ENCODE data around the gene CCDC40. TPM values are rescaled to one million over a fixed set of nuclear protein-coding genes. Genes with fewer than 3 reads are reported as not detected.

Gene CCDC40
- total RNA-seq, 1 donor from 2014 or later, result 7.7 TPM

DNA sequence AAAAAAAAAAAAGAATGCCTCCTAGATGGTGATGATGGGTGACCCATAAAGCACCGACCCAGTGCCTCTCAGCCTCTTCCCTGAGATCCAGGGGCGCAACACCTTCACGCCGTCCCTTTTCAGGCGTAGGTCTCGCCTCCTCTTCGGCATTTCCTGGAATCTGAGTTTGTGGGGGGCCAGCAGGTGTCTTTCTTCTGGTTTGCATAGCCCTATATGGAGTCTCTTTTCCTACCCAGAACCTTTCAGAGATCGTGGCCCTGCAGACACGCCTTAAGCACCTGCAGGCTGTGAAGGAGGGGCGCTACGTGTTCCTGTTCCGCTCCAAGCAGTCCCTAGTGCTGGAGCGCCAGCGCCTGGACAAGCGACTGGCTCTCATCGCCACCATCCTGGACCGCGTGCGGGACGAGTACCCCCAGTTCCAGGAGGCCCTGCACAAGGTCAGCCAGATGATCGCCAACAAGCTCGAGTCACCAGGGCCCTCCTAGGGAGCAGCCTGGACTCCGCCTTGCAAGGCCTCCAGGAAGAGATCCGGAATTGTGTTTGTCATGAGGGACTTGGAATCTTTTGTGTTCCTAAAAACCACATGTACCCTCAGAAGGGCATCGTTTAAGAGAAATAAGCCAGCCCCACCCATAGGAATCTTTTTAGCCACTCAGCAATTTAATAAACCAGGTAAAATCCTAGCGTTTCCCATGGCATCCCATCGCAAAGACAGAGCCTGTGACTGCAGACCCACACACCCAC, 63.0 kb downstream of the CCDC40 start:
- peak overlapping the region; percentile 33 for H3K27ac Mint-ChIP-seq
- H3K36me3 Mint-ChIP-seq, result no peaks in the 10 kb centered on the region
- no peaks in the 10 kb centered on the region for H3K9me3 ChIP-seq (ENCODE audit: low read depth)
- H3K27me3 Mint-ChIP-seq (ENCODE audit: insufficient read depth, low read depth), result peaks cover 20% of the 10 kb centered on the region
- no peaks in the 10 kb centered on the region for H3K79me2 ChIP-seq (ENCODE audit: low read depth)
- peak overlapping the region; percentile 62 for H3K4me3 Mint-ChIP-seq
- H3K36me3 ChIP-seq, result no peaks in the 10 kb centered on the region
- no peaks in the 10 kb centered on the region for H3F3A ChIP-seq (ENCODE audit: low read depth)
- no peaks in the 10 kb centered on the region for H3K9me3 Mint-ChIP-seq
- H2AFZ ChIP-seq (replicated peaks), result no peak overlapping the region
- no peak overlapping the region for H3K4me2 ChIP-seq
- no peak for DNase-seq (ENCODE audit: low spot score)
- peaks cover 36% of the 10 kb centered on the region for H3K4me1 Mint-ChIP-seq
- no peak overlapping the region for H3K9ac ChIP-seq
- H3K27me3 ChIP-seq, result peaks cover 14% of the 10 kb centered on the region
- H3K27ac ChIP-seq, result no peak overlapping the region
- peaks cover 10% of the 10 kb centered on the region for H3K4me1 ChIP-seq
- no peaks in the 10 kb centered on the region for H4K20me1 ChIP-seq (ENCODE audit: low read depth)
- H3K4me3 ChIP-seq, result no peak overlapping the region
- TF ChIP-seq, protein P1, sequence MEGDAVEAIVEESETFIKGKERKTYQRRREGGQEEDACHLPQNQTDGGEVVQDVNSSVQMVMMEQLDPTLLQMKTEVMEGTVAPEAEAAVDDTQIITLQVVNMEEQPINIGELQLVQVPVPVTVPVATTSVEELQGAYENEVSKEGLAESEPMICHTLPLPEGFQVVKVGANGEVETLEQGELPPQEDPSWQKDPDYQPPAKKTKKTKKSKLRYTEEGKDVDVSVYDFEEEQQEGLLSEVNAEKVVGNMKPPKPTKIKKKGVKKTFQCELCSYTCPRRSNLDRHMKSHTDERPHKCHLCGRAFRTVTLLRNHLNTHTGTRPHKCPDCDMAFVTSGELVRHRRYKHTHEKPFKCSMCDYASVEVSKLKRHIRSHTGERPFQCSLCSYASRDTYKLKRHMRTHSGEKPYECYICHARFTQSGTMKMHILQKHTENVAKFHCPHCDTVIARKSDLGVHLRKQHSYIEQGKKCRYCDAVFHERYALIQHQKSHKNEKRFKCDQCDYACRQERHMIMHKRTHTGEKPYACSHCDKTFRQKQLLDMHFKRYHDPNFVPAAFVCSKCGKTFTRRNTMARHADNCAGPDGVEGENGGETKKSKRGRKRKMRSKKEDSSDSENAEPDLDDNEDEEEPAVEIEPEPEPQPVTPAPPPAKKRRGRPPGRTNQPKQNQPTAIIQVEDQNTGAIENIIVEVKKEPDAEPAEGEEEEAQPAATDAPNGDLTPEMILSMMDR (IDR thresholded peaks at IDR 0.05), result no peak
- TF ChIP-seq EZH2phosphoT487 (IDR thresholded peaks at IDR 0.05), result no peak
- no peak for TF ChIP-seq EZH2 (IDR thresholded peaks at IDR 0.05)

DNA sequence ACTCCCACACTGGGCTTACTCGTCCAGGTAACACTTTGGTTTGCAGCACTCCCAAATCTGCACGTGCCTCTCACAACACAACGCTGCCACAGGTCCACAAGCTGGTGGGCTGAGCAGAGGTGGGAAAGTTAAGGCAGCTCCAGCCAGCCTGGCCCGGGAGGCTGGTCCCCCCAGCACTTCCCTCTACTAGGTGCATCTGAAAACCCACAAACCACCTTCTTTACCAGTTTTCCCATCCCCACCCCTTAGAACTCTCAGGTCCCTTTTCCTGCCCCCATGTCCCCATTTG, 63.5 kb downstream of the CCDC40 start:
- H3K4me3 Mint-ChIP-seq, result peak overlapping the region; percentile 95
- H3K4me3 ChIP-seq, result no peak overlapping the region
- H3K27ac Mint-ChIP-seq, result no peak overlapping the region
- H3K36me3 Mint-ChIP-seq, result no peaks in the 10 kb centered on the region
- H3K27ac ChIP-seq, result no peak overlapping the region
- peaks cover 36% of the 10 kb centered on the region for H3K4me1 Mint-ChIP-seq
- H3K27me3 ChIP-seq, result peaks cover 14% of the 10 kb centered on the region
- H4K20me1 ChIP-seq (ENCODE audit: low read depth), result no peaks in the 10 kb centered on the region
- H2AFZ ChIP-seq (replicated peaks), result no peak overlapping the region
- H3K36me3 ChIP-seq, result no peaks in the 10 kb centered on the region
- no peaks in the 10 kb centered on the region for H3K9me3 Mint-ChIP-seq
- H3K9me3 ChIP-seq (ENCODE audit: low read depth), result no peaks in the 10 kb centered on the region
- H3K27me3 Mint-ChIP-seq (ENCODE audit: insufficient read depth, low read depth), result peaks cover 20% of the 10 kb centered on the region
- peaks cover 10% of the 10 kb centered on the region for H3K4me1 ChIP-seq
- TF ChIP-seq EZH2 (IDR thresholded peaks at IDR 0.05) (no peak), EZH2phosphoT487 (IDR thresholded peaks at IDR 0.05) (no peak)
- TF ChIP-seq, protein P1 (IDR thresholded peaks at IDR 0.05), result no peak
- H3K9ac ChIP-seq, result no peak overlapping the region
- no peaks in the 10 kb centered on the region for H3K79me2 ChIP-seq (ENCODE audit: low read depth)
- H3K4me2 ChIP-seq, result no peak overlapping the region
- H3F3A ChIP-seq (ENCODE audit: low read depth), result no peaks in the 10 kb centered on the region
- no peak for DNase-seq (ENCODE audit: low spot score)

DNA sequence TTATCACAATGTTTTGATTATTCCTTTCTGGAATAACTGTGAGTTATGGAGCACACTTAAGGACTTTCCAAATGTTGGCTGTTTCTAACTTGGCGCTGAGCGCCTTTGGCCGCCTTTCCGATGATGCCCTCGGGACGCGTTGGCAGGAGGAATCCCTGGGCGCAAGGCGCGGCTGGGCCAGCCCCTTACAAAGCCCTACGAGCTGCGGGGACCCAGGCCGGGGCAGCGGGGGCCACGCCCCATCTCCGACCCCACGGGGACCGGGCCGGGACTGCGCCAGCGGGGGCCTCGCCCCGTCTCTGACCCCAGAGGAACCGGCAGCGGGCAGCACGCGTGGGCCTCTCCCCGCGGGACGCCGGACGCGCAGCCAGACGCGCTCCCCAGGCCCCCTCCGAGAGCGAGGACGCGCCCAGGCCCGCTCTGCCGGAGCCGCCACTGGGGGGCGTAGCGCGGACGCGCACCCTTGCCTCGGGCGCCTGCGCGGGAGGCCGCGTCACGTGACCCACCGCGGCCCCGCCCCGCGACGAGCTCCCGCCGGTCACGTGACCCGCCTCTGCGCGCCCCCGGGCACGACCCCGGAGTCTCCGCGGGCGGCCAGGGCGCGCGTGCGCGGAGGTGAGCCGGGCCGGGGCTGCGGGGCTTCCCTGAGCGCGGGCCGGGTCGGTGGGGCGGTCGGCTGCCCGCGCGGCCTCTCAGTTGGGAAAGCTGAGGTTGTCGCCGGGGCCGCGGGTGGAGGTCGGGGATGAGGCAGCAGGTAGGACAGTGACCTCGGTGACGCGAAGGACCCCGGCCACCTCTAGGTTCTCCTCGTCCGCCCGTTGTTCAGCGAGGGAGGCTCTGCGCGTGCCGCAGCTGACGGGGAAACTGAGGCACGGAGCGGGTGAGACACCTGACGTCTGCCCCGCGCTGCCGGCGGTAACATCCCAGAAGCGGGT, 64.8 kb downstream of the CCDC40 start, which contains the start of gene GAA:
GAA (plus strand) TSS at position 571 of the 935 bp plus-strand sequence. CDS start 3,006 bp downstream, outside the sequence.
- Histone ChIP-seq H3K4me2 (peak within 1 kb of the TSS; percentile 95), H3K9ac (peak within 1 kb of the TSS; percentile 67), H3K4me1 (peaks cover 10% of the 10 kb centered on the region), H3K27ac (no peak within 1 kb of the TSS), H3K27me3 (peaks cover 14% of the 10 kb centered on the region), H3F3A (ENCODE audit: low read depth) (no peaks in the 10 kb centered on the region), H2AFZ (replicated peaks) (peak within 1 kb of the TSS; percentile 99), H3K4me3 (peak within 1 kb of the TSS; percentile 88), H3K9me3 (ENCODE audit: low read depth) (no peaks in the 10 kb centered on the region), H3K79me2 (ENCODE audit: low read depth) (no peaks in the 10 kb centered on the region), H4K20me1 (ENCODE audit: low read depth) (no peaks in the 10 kb centered on the region), H3K36me3 (no peaks in the 10 kb centered on the region)
- Mint-ChIP-seq H3K9me3 (no peaks in the 10 kb centered on the region), H3K36me3 (no peaks in the 10 kb centered on the region), H3K4me1 (peaks cover 42% of the 10 kb centered on the region), H3K27me3 (ENCODE audit: insufficient read depth, low read depth) (peaks cover 21% of the 10 kb centered on the region), H3K4me3 (peak within 1 kb of the TSS; percentile 97), H3K27ac (peak within 1 kb of the TSS; percentile 99)
- TF ChIP-seq EZH2phosphoT487 (IDR thresholded peaks at IDR 0.05), result peak; percentile 24
- TF ChIP-seq EZH2 (IDR thresholded peaks at IDR 0.05), result no peak
- TF ChIP-seq, protein P1 (IDR thresholded peaks at IDR 0.05), result peak; percentile 73
- peak; percentile 96 for DNase-seq (ENCODE audit: low spot score)
